T-helper 1 cell treated with Interleukin-12 subunit alpha and Interleukin-12 subunit beta and Interleukin-4 antibody, amounts not matched to agents 30 μg/mL and 1 μg/mL, for 36 hours (primary cell): ENCODE results near the gene TENM4.

Experiments
- H3K27ac Mint-ChIP-seq: one replicate; pipeline ENCODE4 v1.8.0; 2021; ENCODE audit warnings: mild to moderate bottlenecking, mixed read lengths
- H3K27me3 Mint-ChIP-seq: one replicate; pipeline ENCODE4 v1.8.0; 2021; ENCODE audit warnings: low read depth, mixed read lengths
- H3K36me3 Mint-ChIP-seq: one replicate; pipeline ENCODE4 v1.8.0; 2021; ENCODE audit warnings: low read depth, mixed read lengths
- H3K4me1 Mint-ChIP-seq: one replicate; pipeline ENCODE4 v1.8.0; 2021; ENCODE audit warnings: low read depth, mixed read lengths
- H3K4me3 Mint-ChIP-seq: one replicate; pipeline ENCODE4 v1.8.0; 2021; ENCODE audit warnings: mild to moderate bottlenecking, moderate library complexity, mixed read lengths
- H3K9me3 Mint-ChIP-seq: one replicate; pipeline ENCODE4 v1.8.0; 2021; ENCODE audit warnings: mixed read lengths

Gene TENM4

GRCh38 chr11:79082907-79083306 is 357.9 kb downstream of the TENM4 start:
- Mint-ChIP-seq H3K36me3 (no peaks in the 10 kb centered on the region), H3K27me3 (no peaks in the 10 kb centered on the region), H3K4me1 (no peaks in the 10 kb centered on the region)

GRCh38 chr11:79082280-79082679 is 358.6 kb downstream of the TENM4 start:
- Mint-ChIP-seq H3K4me3 (no peak overlapping the region), H3K9me3 (no peaks in the 10 kb centered on the region), H3K36me3 (no peaks in the 10 kb centered on the region), H3K4me1 (no peaks in the 10 kb centered on the region), H3K27me3 (no peaks in the 10 kb centered on the region), H3K27ac (no peak overlapping the region)

More at GRCh38 chr11:79082907-79083306, 357.9 kb downstream of the TENM4 start:
- Mint-ChIP-seq H3K4me3 (no peak overlapping the region), H3K9me3 (no peaks in the 10 kb centered on the region), H3K27ac (no peak overlapping the region)

DNA sequence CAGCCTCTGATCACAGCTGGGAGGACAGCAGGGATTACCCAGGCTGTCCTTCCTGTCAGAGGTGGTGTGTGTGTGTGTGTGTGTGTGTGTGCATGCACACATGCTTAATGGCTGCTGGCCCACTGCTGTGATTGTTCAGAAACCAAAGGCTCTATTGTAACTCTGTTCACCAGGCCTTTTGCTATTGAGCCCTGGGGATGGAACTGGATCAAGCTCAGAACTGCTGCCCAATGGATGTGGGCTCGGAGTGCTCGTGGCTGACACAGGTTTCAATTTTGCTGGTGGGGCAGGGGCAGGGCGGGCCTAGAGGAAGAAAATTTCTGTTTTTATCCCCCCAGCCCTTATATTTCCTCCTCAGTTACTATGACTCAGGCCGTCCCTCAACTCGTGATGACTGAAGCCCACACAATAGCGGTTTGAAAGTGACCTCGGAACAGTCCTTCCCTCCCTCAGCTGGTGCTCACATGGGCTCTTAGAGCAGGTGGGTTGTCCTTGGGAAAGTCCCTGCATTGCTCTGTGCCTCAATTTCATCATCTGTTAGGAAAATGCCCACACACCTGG is 359.3 kb downstream of the TENM4 start:
- H3K4me1 Mint-ChIP-seq: no peaks in the 10 kb centered on the region
- no peak overlapping the region for H3K4me3 Mint-ChIP-seq
- H3K36me3 Mint-ChIP-seq: no peaks in the 10 kb centered on the region
- no peak overlapping the region for H3K27ac Mint-ChIP-seq
- H3K9me3 Mint-ChIP-seq: no peaks in the 10 kb centered on the region
- H3K27me3 Mint-ChIP-seq: no peaks in the 10 kb centered on the region

- H3K9me3 Mint-ChIP-seq: no peaks in the 10 kb centered on the region
- H3K4me3 Mint-ChIP-seq: no peak overlapping the region
- H3K36me3 Mint-ChIP-seq: no peaks in the 10 kb centered on the region
- no peaks in the 10 kb centered on the region for H3K27me3 Mint-ChIP-seq
- H3K4me1 Mint-ChIP-seq: no peaks in the 10 kb centered on the region
- H3K27ac Mint-ChIP-seq: no peak overlapping the region
Observed at GRCh38 chr11:79080551-79080950, 360.3 kb downstream of the TENM4 start.

- no peaks in the 10 kb centered on the region for H3K9me3 Mint-ChIP-seq
- no peak overlapping the region for H3K27ac Mint-ChIP-seq
- no peaks in the 10 kb centered on the region for H3K4me1 Mint-ChIP-seq
- no peak overlapping the region for H3K4me3 Mint-ChIP-seq
- H3K36me3 Mint-ChIP-seq: no peaks in the 10 kb centered on the region
- H3K27me3 Mint-ChIP-seq: no peaks in the 10 kb centered on the region
Observed at GRCh38 chr11:79078999-79079398, 361.8 kb downstream of the TENM4 start.

GRCh38 chr11:79078456-79078855 is 362.4 kb downstream of the TENM4 start:
- H3K4me3 Mint-ChIP-seq: no peak overlapping the region
- no peaks in the 10 kb centered on the region for H3K4me1 Mint-ChIP-seq
- H3K9me3 Mint-ChIP-seq: no peaks in the 10 kb centered on the region
- no peaks in the 10 kb centered on the region for H3K36me3 Mint-ChIP-seq
- H3K27ac Mint-ChIP-seq: no peak overlapping the region
- no peaks in the 10 kb centered on the region for H3K27me3 Mint-ChIP-seq

DNA sequence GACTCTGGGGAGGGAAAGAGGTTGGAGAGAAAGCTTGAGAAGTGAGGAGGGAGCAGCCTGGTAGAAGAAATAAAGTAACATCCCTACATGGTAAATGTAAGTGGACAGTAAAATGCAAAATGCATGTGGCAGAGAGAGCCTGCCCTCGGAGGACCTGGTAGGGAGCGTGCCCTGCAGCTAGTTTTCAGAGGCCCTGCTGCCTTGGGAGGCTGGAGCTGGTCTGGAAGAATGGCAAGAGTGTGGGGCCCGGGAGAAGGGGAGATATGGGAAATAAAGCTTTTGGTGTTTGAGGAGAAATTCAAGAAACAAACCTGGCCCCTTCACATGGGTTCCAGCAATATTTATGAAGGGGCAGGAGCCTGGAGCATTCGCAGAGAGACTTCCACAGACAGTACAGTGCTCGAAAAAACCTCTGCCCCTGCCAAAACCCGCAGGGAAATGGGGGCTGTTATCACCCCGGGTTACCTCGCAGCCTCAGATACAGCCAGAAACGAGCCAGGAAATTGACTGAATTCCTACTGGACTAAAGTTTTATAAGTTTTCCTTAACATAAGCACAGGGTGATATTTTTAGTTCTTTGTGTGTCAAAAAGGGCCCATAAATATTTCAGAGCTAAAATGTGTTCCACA is 363.0 kb downstream of the TENM4 start:
- H3K36me3 Mint-ChIP-seq: no peaks in the 10 kb centered on the region
- no peaks in the 10 kb centered on the region for H3K9me3 Mint-ChIP-seq
- H3K4me3 Mint-ChIP-seq: no peak overlapping the region
- no peaks in the 10 kb centered on the region for H3K27me3 Mint-ChIP-seq
- H3K27ac Mint-ChIP-seq: no peak overlapping the region
- no peaks in the 10 kb centered on the region for H3K4me1 Mint-ChIP-seq

- Mint-ChIP-seq H3K27me3 (no peaks in the 10 kb centered on the region), H3K9me3 (no peaks in the 10 kb centered on the region), H3K4me1 (no peaks in the 10 kb centered on the region), H3K27ac (no peak overlapping the region), H3K4me3 (no peak overlapping the region), H3K36me3 (no peaks in the 10 kb centered on the region)
Observed at GRCh38 chr11:79076526-79077115, 364.2 kb downstream of the TENM4 start.

DNA sequence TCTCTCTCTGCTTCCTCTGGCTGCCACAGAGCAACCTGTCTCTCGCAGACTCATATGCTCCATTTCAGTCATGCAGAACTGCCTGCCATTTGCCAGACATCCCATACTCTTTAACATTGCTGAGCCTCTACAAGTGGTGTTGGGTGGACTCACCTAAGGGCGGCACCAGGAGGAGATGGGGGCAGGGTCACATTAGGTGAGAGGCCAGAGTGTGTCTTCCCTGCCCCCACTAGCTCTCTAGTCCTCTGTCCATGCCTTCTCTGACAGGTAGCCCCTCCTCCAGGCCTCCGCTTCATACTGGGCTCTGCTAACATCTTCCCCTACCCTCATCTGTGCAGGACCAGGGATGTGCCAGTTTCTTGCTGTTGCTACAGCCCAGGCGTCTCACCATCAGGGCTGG is 366.3 kb downstream of the TENM4 start:
- no peak overlapping the region for H3K4me3 Mint-ChIP-seq
- H3K9me3 Mint-ChIP-seq: no peaks in the 10 kb centered on the region
- H3K36me3 Mint-ChIP-seq: no peaks in the 10 kb centered on the region
- no peaks in the 10 kb centered on the region for H3K27me3 Mint-ChIP-seq
- no peak overlapping the region for H3K27ac Mint-ChIP-seq
- H3K4me1 Mint-ChIP-seq: no peaks in the 10 kb centered on the region

- H3K4me3 Mint-ChIP-seq: no peak overlapping the region
- H3K4me1 Mint-ChIP-seq: no peaks in the 10 kb centered on the region
- H3K27me3 Mint-ChIP-seq: peaks cover 3% of the 10 kb centered on the region
- no peaks in the 10 kb centered on the region for H3K9me3 Mint-ChIP-seq
- H3K36me3 Mint-ChIP-seq: no peaks in the 10 kb centered on the region
- H3K27ac Mint-ChIP-seq: no peak overlapping the region
Observed at GRCh38 chr11:79071190-79071589, 369.6 kb downstream of the TENM4 start.

- no peak overlapping the region for H3K27ac Mint-ChIP-seq
Observed at GRCh38 chr11:79070518-79070917, 370.3 kb downstream of the TENM4 start.

GRCh38 chr11:79069504-79069903 is 371.3 kb downstream of the TENM4 start:
- Mint-ChIP-seq H3K36me3 (no peaks in the 10 kb centered on the region), H3K4me3 (no peak overlapping the region)

More at GRCh38 chr11:79070518-79070917, 370.3 kb downstream of the TENM4 start:
- H3K27me3 Mint-ChIP-seq: peaks cover 3% of the 10 kb centered on the region
- H3K36me3 Mint-ChIP-seq: no peaks in the 10 kb centered on the region
- H3K4me1 Mint-ChIP-seq: no peaks in the 10 kb centered on the region
- H3K4me3 Mint-ChIP-seq: no peak overlapping the region
- H3K9me3 Mint-ChIP-seq: no peaks in the 10 kb centered on the region

GRCh38 chr11:79068356-79068755 is 372.5 kb downstream of the TENM4 start:
- Mint-ChIP-seq H3K36me3 (no peaks in the 10 kb centered on the region), H3K27ac (no peak overlapping the region), H3K4me1 (no peaks in the 10 kb centered on the region), H3K4me3 (no peak overlapping the region), H3K9me3 (no peaks in the 10 kb centered on the region), H3K27me3 (peaks cover 3% of the 10 kb centered on the region)

More at GRCh38 chr11:79069504-79069903, 371.3 kb downstream of the TENM4 start:
- H3K4me1 Mint-ChIP-seq: no peaks in the 10 kb centered on the region
- H3K9me3 Mint-ChIP-seq: no peaks in the 10 kb centered on the region
- peaks cover 3% of the 10 kb centered on the region for H3K27me3 Mint-ChIP-seq
- no peak overlapping the region for H3K27ac Mint-ChIP-seq

DNA sequence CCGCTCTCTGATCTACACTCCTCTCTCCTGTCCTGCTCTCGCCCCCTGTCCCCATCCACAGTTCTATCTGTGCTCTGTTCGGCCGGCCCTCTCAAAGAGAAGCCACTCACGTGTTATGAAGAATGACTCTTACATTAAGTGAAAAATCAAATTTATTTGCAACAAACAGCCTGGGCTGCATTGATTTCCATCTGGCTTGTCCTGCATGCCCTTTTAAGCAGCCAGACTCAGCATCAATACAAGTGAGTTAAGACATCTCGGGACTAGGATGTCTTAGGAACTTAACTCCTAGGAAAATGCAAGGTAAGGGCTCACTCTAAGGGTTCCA is 373.5 kb downstream of the TENM4 start:
- Mint-ChIP-seq H3K4me1 (no peaks in the 10 kb centered on the region), H3K4me3 (no peak overlapping the region), H3K9me3 (no peaks in the 10 kb centered on the region), H3K27me3 (peaks cover 3% of the 10 kb centered on the region), H3K36me3 (no peaks in the 10 kb centered on the region), H3K27ac (no peak overlapping the region)

GRCh38 chr11:79066456-79067351 is 374.1 kb downstream of the TENM4 start:
- H3K4me1 Mint-ChIP-seq: no peaks in the 10 kb centered on the region

More at GRCh38 chr11:79066456-79067351, 374.1 kb downstream of the TENM4 start:
- H3K36me3 Mint-ChIP-seq: no peaks in the 10 kb centered on the region
- H3K27me3 Mint-ChIP-seq: peaks cover 3% of the 10 kb centered on the region
- no peak overlapping the region for H3K4me3 Mint-ChIP-seq
- no peak overlapping the region for H3K27ac Mint-ChIP-seq
- no peaks in the 10 kb centered on the region for H3K9me3 Mint-ChIP-seq
